Liver (tissue), 3 donors: Measurements from ENCODE around the gene TGFBR3.
"Not testable (repeated sequence)": the region's sequence is repeated elsewhere in the genome, so short reads cannot be mapped to it uniquely, and the experiment has no call there.

Source experiments
- CTCF ChIP-seq: fragments of 150-350 bp; IDR thresholded peaks from 2 replicates; pipeline ENCODE4 v1.5.1; 2017; ENCODE audit warnings: improper control_type of control experiment, low read depth, low read length; ENCODE audit not compliant: missing input control
- EGR1 ChIP-seq, 2 donors: IDR thresholded peaks; 2 replicates each; pipeline ENCODE4 v1.6.1; 2016 to 2018; ENCODE audit warnings: antibody characterized with exemption in 2 of 2, low read depth in 2 of 2
- FOXA1 ChIP-seq: IDR thresholded peaks from 2 replicates; pipeline ENCODE4 v1.6.1; 2016; ENCODE audit warnings: antibody characterized with exemption
- FOXA2 ChIP-seq: IDR thresholded peaks from 2 replicates; pipeline ENCODE4 v1.6.1; 2016; ENCODE audit warnings: antibody characterized with exemption
- GABPA ChIP-seq, 2 donors: IDR thresholded peaks in 1 of 2; conservative IDR thresholded peaks in 1 of 2; 2 replicates each; pipeline ENCODE4 v1.6.1; 2016; ENCODE audit warnings: antibody characterized with exemption in 2 of 2, mild to moderate bottlenecking in 1 of 2, moderate library complexity in 1 of 2
- JUND ChIP-seq, 2 donors: IDR thresholded peaks; 2 replicates each; pipeline ENCODE4 v1.6.1; 2016; ENCODE audit warnings: antibody characterized with exemption in 2 of 2
- NR2F2 ChIP-seq: IDR thresholded peaks from 2 replicates; pipeline ENCODE4 v1.6.1; 2016; ENCODE audit warnings: antibody characterized with exemption
- RAD21 ChIP-seq, 2 donors: IDR thresholded peaks; 2 replicates each; pipeline ENCODE4 v1.6.1; 2016; ENCODE audit warnings: antibody characterized with exemption in 2 of 2, mild to moderate bottlenecking in 2 of 2
- REST ChIP-seq: IDR thresholded peaks from 2 replicates; pipeline ENCODE4 v1.6.1; 2016; ENCODE audit warnings: antibody characterized with exemption, mild to moderate bottlenecking
- SP1 ChIP-seq: IDR thresholded peaks from 2 replicates; pipeline ENCODE4 v1.6.1; 2018; ENCODE audit warnings: antibody characterized with exemption, mild to moderate bottlenecking
- TAF1 ChIP-seq: conservative IDR thresholded peaks from 2 replicates; pipeline ENCODE4 v1.6.1; 2016; ENCODE audit warnings: antibody characterized with exemption, mild to moderate bottlenecking
- YY1 ChIP-seq: IDR thresholded peaks from 2 replicates; pipeline ENCODE4 v1.6.1; 2016; ENCODE audit warnings: antibody characterized with exemption, mild to moderate bottlenecking
- ZBTB33 ChIP-seq: IDR thresholded peaks from 2 replicates; pipeline ENCODE4 v1.6.1; 2016; ENCODE audit warnings: antibody characterized with exemption
- TF ChIP-seq, protein P1 (sequence below): IDR thresholded peaks from 2 replicates; pipeline ENCODE4 v1.6.1; 2016; ENCODE audit warnings: antibody characterized with exemption
- donor health status: healthy.
- donor health status: healthy.

- TF ChIP-seq TAF1; REST; CTCF; GABPA (IDR thresholded peaks at IDR 0.05 in 1 of 2, conservative IDR thresholded peaks at IDR 0.05 in 1 of 2); JUND (IDR thresholded peaks at IDR 0.05); ZBTB33; SP1; YY1; NR2F2; FOXA1; FOXA2; RAD21 (IDR thresholded peaks at IDR 0.05); EGR1 (IDR thresholded peaks at IDR 0.05; ENCODE audit: low read depth in 2 of 2): not testable (repeated sequence)
- TF ChIP-seq, protein P1, sequence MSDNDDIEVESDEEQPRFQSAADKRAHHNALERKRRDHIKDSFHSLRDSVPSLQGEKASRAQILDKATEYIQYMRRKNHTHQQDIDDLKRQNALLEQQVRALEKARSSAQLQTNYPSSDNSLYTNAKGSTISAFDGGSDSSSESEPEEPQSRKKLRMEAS, result not testable (repeated sequence)
Measured at GRCh38 chr1:91666651-91667050, 219.3 kb downstream of the TGFBR3 start.
